CD4-positive, alpha-beta T cell treated with Interferon alpha-2 for 1 hour (primary cell): ENCODE results near the gene ZNF236.
A peak's percentile ranks its signal among the peaks of the same experiment; 100 is the strongest.

Source experiments
- DNase-seq, 2 donors: peaks; one replicate each; pipeline ENCODE4 v3.0.0-alpha.2; 2020 to 2022

The ZNF236 gene

DNA sequence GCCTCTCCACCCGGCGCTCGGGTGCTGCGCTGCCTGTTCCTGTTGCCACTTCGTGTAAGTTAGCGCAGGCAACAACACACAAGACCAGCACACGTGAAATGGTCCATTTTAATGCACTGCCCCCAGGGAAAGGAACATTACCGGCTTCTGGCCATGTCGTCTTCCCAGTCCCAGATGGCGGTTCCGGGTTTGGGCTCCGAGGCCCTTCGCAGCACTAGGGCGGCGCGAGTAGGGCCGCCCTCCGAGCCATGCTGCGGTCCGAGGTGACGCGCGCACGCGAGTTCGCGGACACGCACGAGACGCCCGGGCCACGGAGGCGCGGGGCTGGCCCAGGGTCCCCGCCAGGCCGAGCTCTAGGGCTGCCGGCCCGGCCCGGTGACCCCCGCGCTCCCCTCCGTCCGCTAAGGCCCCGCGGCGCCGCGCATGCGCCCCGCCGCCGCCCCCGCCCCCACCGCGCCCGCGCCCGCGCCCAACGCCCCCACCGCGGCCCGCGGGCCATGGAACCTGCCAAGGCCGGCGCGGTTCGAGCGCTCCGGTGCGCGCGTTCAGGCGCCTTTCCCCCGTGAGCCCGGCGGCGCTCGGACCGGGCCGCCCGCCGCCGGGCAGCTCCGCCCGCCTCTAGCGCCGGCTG lies 367 bp upstream of the ZNF236 start:
- peak; percentile 62 to 74 for DNase-seq

DNA sequence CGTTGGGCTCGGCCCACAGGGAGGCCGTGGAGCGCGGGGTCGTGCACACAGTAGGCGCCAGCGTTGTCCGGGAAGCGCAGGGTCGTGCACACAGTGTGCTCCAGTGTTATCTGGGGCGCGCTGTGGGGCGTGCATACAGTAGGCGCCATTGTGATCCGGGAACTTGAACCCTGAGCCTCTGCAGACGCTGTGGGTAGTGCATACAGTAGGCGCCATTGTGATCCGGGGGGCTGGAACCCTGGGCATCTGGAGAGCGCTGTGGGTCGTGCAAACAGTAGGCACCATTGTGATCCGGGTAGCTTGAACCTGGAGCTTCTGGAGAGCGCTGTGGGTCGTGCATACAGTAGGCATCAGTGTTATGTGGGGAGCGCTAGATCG lies 793 bp downstream of the ZNF236 start:
- no peak for DNase-seq

DNA sequence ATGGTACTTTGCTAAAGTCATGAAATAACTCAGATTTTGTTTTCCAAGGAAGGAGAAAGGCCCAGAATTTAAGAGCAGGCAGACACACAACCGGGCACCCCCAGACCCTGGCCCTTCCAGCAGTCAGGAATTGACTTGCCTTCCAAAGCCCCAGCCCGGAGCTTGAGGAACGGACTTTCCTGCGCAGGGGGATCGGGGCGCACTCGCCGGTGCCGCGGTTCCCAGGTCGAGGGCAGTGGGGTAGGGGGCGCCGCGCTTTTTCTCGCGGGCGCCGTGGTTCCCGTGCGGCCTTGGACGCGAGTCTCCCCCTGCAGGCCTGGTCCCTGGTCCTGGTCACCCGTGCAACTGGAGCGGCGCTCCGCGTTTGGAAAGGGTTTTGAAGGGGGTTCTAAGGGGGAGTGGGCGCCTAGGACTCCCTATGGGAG lies 1.2 kb downstream of the ZNF236 start:
- DNase-seq = no peak

DNA sequence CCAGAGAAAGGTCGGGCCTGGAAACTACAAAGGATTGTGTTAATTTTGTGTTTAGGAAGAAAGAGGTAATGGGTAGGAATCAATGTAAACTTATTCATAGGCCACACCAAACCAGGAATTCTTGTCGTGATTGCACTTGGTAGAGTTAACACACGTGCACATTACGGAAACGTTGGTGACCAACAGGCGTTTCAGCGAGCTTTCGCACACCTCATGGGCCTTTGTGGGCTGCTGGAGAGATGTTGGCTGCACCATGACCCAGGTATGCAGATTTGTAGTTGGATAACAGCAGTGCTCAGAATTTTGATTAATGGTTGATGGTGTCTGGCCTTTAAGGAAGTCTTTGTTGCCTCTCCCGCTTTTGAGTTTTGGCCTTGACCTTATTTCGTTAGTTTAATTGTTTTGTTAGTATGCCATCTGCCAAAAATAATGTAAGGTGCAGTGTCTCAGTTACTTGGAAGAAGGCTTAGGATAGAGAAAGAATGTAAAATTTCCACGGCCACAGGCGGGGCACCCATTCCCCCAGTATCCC lies 1.9 kb downstream of the ZNF236 start:
- no peak for DNase-seq

DNA sequence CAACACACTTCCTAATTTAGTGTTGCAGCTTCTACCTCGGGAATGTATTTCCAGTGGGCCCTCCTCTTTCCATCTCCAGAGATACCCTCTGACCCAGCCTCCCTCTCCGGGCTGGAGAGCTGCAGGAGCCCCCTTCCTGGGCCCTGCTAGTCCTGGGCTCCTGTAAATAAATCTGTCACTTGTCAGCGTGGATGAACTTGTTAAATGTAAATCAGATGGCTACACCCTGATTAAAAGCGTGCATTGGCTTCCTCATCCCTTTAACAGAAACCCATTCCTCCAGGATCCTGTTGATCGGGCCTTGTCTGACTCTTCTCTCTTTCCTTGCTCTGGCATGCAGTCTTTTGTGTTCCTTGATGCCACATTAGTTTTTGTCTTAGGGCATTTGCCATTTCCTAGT lies 2.4 kb downstream of the ZNF236 start:
- no peak for DNase-seq

DNA sequence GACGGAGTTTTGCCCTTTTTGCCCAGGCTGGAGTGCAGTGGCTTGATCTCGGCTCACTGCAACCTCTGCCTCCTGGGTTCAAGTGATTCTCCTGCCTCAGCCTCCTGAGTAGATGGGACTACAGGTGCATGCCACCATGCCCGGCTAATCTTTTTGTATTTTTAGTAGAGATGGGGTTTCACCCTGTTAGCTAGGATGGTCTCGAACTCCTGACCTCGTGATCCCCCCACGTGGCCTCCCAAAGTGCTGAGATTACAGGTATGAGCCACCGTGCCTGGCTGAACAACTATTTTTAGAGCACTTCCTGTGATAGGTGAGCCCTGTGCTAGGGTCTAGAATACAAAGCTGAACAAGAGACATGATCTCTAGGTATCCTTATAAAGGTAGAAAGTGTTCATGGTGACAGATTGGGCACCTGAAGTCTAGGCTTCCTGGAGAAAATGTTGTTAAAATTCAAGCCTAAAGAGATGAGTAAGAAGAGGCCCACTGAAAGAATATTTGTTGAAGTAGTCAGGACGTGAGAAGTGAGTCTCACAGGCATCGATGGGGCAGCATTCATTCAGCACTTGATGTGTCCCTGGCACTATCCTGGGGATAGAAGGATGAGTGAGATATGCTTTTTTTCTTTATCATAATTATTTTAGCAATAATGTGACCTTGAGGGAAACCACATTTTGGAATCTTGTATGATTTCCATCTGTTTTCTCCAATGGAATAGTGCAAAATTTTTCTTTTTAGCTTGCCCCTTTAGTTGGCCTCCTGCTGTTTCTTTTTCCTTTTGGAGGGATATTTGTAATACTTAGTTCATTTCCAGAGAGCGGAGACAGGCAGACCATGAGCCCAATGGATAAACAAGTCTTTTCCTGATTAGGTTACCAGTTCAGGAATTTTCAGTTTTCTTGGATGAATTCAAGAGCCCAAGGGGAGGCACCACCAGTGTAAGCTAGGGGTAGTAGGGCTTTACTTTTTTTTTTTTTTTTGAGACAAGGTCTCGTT lies 5.1 kb downstream of the ZNF236 start:
- no peak for DNase-seq

DNA sequence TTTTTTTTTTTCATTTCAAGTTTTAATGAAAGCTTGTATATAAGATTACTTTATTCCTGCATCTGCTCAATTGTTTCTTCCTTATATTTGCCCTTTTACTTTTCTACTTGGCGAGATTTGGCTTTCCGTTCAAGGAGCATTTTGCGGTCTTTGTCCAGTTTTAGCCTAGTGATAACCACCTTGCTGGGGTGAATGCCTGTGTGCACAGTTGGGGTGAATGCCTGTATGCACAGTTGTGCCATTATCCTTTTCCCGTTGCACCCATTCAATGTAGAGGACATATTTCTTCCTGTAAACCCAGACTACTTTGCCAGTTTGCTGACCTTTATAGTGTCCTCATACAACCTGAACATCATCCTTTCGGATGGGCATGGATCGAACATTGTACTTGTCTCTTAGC lies 12.0 kb downstream of the ZNF236 start:
- DNase-seq = no peak

DNA sequence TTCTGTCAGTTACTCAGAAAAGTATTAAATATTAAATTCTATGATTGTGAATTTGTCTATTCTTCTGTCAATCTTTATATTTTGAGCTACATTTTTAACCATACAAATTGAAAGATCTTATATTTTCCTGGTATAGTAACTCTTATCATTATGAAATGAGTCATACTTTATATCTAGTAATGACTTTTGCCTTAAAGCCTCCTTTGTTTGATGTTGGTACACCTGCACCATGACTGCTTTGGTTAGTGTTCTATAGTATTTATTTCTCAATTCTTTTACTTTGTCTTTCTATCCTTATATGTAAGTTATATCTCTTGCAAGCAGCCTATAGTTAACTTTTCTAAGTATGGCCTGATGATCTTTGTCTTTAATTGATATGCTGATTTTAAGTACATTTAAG lies 13.0 kb downstream of the ZNF236 start:
- no peak for DNase-seq

DNA sequence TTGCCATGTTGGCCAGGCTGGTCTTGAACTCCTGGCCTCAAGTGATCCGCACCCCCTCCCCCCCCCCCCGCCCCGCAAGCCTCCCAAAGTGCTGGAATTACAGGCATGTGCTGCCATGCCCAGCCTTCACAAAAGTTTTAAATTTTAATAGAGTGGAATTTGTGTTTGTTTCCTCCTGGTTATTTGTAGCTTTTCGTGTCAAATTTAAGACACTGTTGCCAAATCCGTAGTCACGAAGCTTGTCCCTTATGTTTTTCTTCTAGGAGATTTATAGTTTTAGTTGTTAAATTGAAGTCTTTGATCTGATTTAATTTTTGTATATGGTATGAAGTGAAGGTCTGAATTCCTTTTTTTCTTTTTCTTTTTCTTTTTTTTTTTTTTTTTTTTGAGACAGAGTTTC lies 14.7 kb downstream of the ZNF236 start:
- no peak for DNase-seq

DNA sequence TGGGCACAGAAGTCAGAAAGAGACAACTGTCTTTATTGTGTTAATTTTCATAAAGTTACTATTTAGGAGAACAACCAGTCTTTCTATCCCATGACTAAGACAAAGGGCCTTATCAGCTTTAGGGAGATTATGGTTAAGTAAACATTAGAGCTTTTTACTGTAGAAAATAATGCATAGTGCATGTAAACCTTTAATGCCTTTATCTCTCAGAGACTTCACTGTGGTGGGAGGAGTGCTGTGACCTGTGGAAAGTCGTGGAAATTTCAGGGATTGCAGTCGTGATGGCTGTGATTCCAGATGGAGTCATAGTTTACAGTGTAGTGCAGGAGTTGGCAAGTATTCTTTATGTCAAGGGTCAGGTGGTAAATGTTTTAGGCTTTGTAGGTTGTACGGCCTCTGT lies 15.8 kb downstream of the ZNF236 start:
- DNase-seq = no peak

DNA sequence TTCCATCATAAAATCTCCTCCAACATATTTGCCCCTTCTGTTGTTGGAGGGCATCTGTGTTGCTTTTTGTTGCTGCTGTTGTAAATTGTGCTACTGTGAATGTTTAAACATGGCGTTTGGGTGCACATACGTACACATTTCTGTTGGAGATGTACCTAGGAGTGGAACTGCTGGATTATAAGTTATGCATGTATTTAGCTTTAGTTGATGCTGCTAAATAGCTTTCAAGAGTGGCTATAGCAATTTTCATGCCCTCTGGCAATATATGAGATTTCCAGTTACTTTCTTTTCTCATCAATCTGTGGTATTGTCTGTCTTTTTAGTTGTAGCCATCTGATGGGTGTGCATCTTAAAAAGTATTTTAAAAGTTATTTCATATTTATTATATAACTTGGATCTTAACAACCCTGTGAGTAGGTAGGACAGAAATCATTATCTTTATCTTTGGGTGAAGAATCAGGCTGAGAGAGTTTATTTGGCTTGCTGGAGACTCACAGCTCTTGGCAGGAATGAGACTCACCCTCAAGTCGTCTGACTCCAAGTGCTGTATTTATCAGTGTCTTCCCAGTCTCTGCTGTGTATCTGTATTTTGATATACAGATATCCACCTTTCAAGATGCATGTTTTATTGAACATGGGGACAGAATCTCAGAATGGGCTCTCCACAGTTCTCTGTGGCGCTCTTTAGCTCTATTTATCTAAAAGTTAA lies 16.9 kb downstream of the ZNF236 start:
- DNase-seq = no peak

DNA sequence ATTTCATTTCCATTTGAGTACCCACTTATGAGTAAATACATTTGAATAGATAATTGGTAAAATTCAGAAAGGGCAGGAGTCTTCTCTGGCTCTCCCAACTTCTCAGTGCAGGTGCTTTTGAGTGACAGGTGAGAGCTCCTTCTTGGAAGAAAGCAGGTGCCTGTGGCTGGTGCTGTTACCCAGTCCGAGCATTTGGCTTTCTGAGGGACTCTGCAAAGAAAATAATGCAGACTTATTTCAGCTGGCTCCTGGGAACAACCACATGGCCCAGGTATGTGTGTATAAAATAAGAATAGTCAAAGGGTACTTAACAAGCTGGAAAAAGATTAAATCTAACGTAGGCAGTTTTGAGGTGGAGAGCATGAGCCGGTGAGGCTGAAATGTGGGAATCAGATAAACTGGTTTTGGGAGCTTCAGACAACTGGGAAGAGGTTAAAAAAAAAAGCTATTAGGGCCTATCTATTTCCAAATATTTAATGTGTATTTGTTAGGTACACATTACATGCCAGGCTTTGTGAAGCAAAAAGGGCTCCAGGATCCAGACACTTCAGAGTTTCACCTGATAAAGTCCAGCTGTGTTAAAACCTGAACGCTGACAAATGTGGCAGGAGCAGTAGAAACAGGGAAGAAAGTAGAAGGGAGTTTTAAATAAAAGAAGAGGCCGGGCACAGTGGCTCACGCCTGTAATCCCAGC lies 20.6 kb downstream of the ZNF236 start:
- DNase-seq = no peak

DNA sequence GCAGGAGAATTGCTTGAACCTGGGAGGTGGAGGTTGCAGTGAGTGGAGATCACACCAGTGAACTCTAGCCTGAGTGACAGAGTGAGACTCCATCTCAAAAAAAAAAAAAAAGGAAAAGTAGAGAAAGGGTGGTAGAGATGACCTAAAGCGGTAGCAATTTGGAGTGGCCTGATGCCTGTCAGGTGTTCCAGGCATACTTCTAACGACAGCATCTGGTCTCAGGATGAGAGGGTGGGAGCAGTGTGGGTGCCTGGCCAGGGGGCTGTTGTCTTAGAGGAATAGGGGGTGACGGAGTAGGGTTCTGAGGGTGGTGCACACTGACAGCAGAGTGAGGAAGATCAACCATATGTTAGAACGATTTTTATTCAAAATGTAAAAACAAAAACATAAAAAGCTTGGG lies 21.8 kb downstream of the ZNF236 start:
- DNase-seq = no peak

DNA sequence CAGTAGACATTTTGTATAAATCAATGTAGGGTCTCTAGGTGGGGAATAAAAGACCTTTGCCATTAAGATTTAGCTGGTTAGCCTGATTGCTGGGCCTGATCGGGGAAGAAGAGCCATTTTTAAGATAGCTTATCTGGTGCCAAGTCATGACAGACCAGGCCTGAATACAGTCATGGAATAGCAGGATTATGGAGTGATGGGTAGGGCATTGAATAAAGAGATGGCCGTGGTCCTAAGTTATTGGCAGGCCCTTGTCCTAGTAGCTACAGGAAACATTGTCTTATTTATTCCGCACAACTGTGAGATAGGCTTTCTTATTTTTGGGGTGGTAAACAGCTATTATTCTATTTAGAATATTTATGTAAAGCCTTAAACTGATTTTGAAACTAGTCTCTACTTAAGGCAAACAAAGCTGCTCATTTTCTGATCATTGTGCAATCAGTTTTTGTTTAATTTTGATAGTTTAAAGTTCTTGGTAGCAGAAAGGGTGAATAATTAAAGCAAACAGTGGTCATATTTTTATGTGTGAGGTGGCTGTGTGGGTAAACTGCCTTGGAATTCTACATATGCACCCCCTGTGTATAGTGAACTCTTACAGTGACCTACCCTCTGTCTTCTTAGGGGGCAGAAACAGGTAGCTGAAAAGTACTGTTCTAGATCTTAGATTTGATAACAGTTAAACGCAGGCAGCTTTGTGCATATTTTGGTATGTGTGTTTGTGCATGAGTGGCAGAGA lies 22.6 kb downstream of the ZNF236 start:
- no peak for DNase-seq

DNA sequence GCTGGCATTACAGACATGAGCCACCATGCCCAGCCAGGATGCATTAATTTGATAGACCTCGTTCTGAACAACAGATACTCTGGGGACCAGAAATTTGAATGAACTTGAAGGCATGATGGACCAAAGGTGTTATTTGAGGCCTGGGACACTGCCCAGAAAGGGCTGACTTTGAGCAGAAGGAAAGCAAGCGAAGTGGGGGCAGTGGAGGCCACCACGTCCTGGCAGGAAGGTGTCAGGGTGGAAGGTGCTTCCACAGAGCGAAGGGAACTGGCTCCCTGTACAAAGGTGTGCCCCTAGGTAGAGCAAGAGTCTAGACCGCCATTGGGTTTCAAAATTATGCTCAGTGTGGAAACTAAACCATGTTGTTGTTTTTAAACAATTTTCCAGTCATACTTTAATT lies 23.9 kb downstream of the ZNF236 start:
- DNase-seq = no peak

DNA sequence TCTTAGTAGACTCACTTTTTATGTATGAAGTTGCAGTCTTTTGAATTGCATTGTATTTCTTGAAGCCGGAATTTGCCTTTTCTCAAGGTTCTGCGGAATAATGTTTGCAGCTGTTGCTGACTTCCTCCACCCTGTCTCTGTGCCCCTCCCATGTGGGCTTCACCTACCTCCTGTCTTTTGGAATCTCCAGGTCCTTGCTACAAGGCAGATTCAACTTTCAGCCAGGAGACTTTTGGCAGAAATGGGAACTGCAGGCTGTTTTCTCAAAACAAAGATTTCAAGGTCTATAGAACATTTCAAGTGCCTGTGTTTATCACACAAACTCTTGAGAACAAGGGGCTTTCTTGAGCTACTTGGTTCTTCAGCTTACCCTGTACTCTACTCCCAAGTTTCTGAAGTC lies 25.6 kb downstream of the ZNF236 start:
- DNase-seq = no peak

DNA sequence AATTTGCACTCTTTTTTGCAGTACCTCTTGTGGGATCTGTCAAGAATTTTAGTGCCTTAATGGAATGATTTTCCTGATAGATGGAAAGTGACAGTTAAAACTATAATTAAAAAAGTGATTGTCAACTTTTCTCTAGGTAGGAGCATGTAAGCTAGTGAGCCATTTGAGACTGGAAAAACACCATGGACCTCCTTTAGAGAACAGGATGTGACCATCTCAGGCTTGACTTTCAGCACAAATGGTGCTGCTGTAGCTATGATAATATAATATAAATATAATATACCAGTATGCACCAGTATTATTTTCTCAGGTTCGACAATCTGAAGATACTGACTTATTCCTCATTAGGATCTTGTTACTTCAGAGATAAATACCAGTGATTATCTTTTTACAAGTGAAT lies 27.8 kb downstream of the ZNF236 start:
- no peak for DNase-seq

DNA sequence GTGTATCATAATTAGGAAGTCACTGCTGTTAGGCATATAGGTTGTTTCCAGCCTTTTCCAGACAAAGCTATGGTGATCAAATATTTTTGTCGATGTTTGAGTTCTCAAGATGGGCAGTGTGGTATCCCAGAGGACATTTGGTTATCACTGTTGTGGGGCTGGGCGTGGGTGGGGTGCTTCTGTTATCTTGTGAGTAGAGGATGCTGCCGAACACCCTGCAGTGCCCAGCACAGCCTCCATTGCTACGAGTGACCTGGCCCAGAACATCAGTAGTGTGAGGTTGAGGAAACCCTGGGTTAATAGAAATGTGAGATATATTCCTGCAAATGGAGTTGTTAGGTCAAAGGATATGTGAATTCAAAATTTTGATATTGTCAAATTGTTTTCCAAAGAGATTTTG lies 33.2 kb downstream of the ZNF236 start:
- DNase-seq = no peak

DNA sequence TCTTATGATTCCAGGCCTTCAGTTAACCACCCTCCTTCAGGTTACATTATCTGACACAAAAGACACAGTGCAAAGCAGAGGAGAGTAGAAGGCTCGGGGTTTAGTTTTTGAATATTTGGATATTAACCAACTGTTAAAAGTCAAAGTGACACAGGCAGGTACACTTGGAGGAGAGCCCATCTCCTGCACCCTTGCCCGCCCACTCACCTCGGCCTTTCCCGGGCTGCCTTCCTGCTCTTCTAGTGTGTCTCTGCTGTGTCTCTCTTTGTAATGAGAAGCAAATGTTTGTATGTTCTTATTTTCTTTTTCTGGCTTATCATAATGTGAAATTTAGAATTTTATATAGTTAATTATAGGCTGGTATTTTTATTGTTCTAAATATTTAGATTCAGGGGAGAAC lies 35.1 kb downstream of the ZNF236 start:
- DNase-seq = no peak

DNA sequence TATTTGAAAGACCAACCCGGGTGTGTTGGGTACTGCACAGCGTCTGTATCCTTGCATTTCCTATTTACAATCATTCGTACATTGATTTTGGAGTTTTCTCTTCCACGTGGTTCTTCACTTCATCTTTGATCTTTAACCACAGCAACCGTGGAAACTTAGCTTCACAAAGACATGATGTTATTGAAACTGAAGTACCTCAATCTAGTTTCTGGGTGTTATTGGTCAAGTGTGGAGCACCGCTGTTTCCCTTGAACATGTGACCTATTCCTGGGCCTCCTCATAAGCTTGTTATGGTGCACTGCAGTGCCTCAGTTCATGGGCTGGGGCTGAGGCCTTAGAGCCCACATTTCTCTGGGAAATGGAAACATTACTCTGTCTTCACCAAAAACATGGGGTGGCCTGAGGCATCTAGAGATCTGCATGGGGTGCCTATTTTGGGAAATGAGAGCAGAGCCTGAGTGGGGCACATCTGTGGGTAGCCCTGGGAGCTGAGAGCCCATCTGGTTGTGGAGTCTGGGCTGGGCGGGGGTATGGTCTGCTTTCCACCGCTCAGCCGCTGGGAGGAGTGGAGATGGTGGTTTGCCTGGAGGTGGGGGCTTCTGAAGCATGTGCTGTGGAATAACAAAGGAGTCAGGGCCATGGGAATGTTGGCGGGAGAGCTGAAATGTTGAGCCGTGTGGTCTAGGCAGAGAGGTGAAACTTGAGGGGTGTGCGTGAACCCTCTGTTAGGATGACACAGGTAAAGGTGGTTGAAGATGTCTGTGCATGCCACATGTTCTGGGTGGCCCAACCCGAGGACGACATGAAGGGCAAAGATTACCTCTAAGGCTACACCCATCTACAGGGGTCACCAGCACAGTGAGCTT lies 37.4 kb downstream of the ZNF236 start:
- peak in 1 of 2 donors; percentile 16 for DNase-seq

DNA sequence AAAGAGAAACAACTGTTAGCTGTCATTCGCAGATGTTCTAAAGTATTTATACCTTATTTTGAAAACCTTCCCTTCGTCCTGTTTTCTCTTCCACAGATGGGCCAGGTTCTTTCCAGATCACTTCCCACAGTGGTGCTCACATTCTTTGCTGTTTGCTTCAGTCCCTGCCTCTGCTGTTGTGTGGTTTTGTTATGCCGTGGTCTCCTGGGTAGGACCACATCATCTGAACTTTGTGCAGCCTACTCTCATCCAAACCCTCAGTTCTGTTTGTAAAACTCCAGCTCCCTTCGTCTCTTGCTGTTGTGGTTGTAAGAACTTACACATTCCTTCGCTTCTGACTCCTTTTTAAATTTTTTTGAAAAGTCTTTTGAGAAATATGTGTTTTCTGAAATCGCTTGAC lies 38.1 kb downstream of the ZNF236 start:
- DNase-seq = no peak
